AML-193 (cell line): ENCODE measurements around the gene QKI.

Source experiments
- DNase-seq, 2 experiments: peaks; one replicate each; lab custom pipeline; 2025; lab: John Stamatoyannopoulos, UW

QKI gene

DNA sequence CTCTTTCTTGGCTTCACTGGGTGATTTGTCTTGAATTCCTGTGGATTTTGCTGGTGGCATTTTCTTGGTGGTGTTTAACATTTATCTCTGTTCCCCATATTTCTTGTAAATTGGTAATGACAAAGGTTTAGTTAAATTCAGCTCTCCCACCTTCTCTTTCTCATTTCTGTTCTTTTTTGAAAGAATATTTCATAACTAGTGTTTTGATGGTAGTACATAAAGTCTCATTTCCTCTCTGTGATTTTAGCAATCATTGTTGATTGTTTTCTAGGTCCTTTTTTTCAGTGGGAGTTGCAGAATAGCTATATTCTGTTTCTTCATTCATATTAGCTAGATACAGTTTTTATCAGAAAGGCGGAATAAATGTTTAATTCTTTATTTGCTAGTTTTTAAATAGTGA, 73.1 kb downstream of the QKI start:
- no peak for DNase-seq

DNA sequence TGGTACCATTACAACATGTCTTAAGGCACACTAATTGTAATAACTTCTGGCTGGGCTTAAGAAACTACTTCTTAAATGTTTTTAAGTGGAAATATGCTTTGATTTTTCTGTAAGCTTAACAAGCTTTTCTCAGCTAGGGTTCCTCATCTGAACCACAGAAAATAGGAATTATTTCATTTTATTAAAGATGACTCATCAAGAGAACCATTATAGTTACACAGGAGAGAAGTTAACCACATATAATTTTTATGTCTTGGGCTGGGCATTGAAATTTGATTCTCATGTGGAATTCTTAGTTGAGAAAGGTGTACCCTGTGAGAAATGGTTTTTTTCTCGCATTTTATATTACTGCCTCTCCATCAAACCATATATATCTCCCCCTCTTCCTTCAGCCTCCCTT, 75.1 kb downstream of the QKI start:
- DNase-seq = no peak

DNA sequence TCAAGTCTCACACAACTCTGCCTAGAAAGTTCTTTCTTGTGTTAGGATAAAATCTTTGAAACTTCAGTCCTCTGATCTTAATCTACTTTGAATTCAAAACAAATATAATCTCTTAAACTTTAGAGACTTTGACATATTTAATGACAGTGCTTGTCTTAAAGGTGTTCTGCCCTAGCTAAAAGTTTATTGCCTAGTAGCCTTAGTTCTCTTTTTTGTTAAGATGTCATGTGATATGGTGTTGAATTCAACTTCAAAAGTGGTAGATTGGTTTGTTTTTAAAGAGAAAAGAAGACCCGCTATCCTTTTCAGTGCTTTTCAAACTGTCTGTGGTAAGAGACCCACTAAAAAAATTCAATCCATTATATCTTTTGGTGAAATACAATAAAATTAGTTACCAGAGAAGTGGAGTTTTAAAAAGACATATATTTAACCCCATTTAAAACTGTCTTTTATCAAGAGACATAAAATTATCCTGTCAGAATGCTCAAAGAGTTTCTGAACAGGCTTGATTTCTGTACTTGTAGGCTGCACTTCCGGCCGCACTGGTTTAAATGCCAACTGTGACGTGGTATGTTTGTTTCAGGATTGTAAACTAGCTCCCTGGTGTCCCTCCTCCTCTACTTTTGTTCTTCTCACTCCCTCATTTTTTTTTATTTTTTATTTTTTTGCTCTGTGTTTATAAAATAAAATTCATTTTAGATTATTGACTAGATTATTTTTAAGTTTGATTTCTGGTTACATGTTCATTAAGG, 76.5 kb downstream of the QKI start:
- no peak for DNase-seq

GRCh38 chr6:163491737-163492300, 77.3 kb downstream of the QKI start:
- no peak for DNase-seq

DNA sequence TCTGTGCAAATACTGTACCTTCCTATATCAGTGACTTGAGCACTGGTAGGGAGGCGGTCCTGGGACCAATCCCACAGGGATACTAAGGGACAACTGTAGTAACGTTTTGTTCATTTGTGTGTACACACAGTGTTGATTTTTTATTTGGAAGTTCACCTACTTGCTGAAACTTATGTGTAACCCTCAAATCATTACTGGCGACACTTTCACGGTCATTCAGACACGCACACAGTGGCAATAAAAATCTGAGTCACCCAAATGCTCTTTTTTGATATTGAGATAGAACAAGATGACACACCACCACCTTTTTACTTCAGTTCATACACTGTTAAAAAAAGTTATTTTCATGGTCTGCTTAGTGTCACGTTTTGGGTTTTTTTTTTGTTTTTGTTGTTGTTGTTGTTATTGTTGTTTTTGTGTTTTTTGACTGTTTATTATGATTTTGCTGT, 79.8 kb downstream of the QKI start:
- DNase-seq = no peak

- DNase-seq = no peak
Measured at GRCh38 chr6:163496205-163496604, 81.7 kb downstream of the QKI start.

DNA sequence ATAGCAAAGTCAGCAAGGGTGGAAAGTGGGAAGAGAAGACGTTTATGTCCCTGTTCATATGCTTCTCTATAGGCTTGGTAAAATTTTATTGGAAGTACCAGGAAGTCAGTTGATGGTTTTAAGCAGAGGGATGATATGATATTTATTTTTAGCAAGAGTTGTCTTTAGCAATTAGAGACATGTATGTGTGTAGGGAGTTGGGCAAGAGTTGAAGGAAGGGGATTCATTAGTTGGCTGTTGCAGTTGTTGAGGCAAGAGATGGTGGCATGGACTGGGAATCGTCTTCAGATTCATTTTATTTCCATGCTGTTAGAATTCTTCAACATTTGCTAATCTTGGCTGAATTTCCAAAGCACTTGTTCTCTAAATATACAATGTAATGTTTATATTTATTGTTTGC, 85.6 kb downstream of the QKI start:
- DNase-seq = no peak

- no peak for DNase-seq
Measured at GRCh38 chr6:163501026-163501425, 86.5 kb downstream of the QKI start.

DNA sequence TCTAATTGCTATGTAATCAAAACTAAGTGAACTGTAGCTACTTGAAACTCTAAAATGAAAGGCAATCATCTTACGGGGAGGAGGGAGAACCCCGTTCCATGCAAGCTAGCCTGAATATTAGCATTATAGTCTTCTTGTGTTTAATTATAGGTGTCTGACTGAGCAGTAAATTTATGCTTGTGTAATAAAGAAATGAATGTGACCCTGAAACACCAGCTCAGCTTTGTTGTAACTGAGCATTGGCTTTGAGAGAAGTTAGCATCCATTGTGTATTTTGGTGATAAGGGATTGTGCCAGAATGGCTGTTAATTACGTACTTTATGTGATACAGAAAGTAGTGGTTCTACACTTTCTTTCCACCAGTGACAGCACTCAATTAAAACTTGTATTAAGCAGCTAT, 86.9 kb downstream of the QKI start:
- no peak for DNase-seq

DNA sequence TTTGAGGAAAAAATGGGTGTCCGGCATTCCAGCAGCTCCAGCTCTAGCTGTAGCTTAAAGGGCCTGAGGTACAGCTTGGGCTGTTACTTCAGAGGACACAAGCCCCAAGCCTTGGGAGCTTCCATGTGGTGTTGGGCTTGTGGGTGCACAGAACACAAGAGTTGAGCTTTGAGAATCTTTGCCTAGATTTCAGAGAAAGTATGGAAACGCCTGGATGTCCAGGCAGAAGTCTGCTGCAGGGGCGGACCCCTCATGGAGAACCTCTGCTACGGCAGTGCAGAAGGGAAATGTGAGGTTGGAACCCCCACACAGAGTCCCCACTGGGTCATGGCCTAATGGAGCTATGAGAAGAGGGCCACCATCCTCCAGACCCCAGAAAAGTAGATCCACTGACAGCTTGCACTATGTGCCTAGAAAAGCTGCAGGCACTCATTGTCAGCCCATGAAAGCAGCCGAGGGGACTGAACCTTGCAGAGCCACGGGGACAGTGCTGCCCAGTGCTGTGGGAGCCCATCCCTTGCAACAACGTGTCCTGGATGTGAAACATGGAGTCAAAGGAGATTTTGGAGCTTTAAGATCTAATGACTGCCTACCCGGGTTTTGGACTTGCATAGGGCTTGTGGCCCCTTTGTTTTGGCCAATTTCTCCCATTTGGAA, 90.6 kb downstream of the QKI start:
- no peak for DNase-seq

GRCh38 chr6:163507965-163508364, 93.4 kb downstream of the QKI start:
- DNase-seq = no peak

GRCh38 chr6:163513003-163513402, 98.5 kb downstream of the QKI start:
- no peak for DNase-seq

GRCh38 chr6:163513570-163514166, 99.2 kb downstream of the QKI start:
- no peak for DNase-seq

- no peak for DNase-seq
Measured at GRCh38 chr6:163516908-163517307, 102.4 kb downstream of the QKI start.

GRCh38 chr6:163520956-163521355, 106.4 kb downstream of the QKI start:
- no peak for DNase-seq

DNA sequence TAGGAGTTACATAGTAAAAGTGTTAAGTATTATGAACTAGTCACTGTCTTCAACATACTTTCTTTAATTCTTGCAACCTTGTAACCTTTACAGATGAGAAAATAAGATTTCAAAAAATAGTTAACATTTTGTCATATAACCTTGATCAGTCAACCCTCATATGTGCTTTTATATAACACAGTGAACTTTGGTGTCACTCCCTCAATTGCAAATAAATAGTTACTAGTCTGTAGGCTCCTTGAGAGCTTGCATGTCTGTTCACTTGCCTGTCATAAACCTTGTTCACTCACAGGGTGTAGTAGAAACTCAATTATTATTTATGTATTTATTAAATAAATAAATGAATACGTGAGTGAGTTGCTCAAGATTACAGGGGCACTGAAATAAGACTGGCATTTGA, 107.5 kb downstream of the QKI start:
- no peak for DNase-seq

DNA sequence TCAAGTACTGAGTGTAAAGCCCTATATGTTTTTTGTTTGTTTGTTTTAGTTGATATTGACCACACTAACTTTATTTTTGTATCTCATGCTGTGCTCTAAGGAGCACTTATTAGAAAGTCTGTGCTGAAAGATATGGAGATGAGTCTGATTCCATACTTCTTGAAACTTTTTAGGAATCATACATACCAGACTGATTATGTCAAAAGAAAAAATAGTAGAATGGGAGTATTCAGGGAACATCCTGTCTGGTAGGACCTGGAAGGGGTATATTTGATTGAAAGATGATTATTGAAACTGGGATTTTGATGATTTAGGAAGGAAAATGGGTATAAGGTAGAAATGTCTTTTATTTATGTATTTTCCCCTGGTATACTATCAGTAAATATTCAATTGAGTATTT, 111.4 kb downstream of the QKI start:
- DNase-seq = no peak

GRCh38 chr6:163526346-163526745, 111.8 kb downstream of the QKI start:
- DNase-seq = no peak

DNA sequence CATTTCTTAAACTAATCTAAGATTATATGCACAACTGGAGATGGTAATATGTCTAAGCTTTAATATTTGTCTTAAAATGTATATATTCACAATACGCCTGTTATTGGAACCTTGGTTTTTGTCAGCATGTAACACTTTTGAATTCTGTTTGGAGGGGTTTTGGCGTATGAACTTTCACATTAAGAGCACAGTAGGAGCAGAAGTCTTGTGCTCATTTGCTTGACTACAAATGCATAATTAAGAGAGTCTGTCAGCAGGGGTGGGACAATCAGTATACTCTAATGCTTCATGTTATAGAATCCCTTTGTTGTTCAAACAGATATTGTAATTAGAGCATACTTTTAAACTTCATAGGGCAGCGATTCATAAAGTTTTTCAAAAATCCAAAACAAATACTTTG, 112.8 kb downstream of the QKI start:
- DNase-seq = no peak

DNA sequence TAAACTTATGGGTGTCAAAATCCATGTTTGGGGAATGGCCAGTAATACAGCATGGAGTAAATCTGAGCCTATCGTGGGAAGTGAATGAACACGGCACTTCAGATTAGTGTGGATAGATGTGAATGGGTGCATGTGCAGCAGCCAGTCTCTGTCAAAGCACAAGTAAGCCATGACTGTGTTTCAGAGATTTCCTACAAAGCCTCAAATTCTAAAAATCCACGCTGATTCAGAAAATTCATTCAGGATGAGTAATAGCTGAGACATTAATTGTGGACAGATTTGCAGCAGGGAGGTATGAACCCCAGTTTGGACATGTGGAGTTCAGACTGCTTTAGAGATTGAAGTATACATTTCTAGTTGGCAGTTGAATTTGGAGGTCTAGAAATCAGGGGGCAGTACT, 115.1 kb downstream of the QKI start:
- DNase-seq = no peak

DNA sequence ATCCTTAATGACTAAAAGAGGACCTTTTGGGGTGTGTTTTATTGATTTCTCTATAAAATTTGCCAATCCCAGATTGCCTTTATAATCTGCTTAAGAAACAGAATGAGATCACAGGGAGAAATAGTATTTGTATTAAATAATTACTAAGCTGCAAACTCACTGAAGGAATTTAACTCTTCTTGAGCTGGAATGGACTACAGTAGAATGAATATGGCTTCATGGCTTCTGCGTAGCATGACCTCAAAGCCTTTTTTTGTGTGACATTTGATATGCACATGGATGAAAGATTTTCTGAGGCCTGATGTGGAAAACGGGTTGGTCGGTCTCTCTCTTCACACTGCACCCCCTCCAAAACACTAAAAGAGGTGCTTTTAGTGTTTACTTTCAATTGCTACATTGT, 115.9 kb downstream of the QKI start:
- DNase-seq = no peak

DNA sequence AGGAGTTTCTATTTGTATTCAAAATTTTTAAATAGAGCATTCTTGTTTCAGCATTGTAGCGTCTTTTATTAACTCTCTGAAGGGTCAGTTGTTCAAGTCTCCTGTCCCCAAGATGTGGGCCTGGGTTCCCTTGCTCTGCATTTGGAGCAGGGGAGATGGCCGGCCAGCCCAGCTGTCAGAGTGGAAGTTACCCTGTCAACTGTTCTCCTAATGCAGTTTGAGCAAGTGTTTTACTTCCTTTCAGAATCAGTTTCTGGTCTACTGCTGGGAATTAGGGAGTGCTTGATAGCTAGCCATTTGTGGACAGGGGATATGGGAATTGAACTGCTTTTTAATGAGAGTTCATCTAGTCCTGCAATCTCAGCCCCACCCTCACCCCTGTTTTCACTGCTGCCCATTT, 116.6 kb downstream of the QKI start:
- no peak for DNase-seq

DNA sequence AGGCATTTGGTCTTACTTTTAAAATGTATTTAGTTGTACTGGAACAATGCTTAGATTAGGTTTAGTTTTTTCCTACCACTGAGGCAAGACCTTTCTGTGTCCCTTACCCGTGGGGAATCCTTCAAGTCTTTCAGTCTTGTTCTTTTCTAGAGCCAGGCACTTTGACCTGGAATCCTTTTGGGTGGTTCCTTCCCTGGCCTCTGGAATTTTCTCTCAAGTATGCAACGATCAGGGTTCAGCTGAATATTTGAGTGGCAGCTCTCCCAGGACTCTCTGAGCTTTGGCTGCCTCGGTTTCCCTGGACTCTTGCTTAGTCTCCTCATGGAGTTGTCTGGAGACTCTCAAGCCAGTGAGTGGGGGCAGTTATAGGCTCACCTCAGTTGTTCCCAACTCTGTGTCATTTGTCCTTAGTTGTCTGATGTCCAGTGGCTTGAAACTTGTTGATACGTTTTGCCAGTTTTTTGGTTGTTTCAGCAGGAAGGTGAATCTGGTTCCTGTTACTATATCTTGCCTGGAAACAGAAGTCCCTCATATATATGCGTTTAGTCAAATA, 118.1 kb downstream of the QKI start:
- DNase-seq = no peak
